ENCODE data around the gene FER.
"Not testable (repeated sequence)": the region's sequence is repeated elsewhere in the genome, so short reads cannot be mapped to it uniquely, and the experiment has no call there.

The FER gene

GRCh38 chr5:108966910-108967309, 219.2 kb downstream of the FER start:
- H3K27ac ChIP-seq = no peak overlapping the region
- no peak for TF ChIP-seq ZFX (IDR thresholded peaks at IDR 0.05)
- TF ChIP-seq, protein P1, sequence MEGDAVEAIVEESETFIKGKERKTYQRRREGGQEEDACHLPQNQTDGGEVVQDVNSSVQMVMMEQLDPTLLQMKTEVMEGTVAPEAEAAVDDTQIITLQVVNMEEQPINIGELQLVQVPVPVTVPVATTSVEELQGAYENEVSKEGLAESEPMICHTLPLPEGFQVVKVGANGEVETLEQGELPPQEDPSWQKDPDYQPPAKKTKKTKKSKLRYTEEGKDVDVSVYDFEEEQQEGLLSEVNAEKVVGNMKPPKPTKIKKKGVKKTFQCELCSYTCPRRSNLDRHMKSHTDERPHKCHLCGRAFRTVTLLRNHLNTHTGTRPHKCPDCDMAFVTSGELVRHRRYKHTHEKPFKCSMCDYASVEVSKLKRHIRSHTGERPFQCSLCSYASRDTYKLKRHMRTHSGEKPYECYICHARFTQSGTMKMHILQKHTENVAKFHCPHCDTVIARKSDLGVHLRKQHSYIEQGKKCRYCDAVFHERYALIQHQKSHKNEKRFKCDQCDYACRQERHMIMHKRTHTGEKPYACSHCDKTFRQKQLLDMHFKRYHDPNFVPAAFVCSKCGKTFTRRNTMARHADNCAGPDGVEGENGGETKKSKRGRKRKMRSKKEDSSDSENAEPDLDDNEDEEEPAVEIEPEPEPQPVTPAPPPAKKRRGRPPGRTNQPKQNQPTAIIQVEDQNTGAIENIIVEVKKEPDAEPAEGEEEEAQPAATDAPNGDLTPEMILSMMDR (conservative IDR thresholded peaks at IDR 0.05) = no peak

- H3K27ac ChIP-seq = no peak overlapping the region
- TF ChIP-seq ZFX (IDR thresholded peaks at IDR 0.05) = no peak
- TF ChIP-seq, protein P1 (conservative IDR thresholded peaks at IDR 0.05) = no peak
Measured at GRCh38 chr5:108974594-108974993, 226.9 kb downstream of the FER start.

DNA sequence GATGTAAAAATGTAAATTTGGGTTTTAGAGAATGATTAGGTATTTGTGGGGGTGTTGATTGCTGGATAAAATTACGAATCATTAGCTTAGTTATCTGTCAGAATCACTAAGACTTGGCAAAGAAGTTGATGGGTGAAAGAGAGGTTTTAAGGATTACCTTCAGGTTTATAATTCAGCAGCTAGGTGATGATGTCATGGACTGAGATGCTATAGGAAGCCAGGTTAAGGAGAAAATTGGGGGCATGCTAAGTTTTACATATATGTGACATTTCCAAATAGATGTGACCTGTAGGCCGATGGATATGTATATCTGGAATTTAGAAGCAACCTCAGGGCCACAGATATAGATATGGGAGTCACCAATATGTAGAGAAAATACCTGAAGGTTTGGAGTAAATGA, 228.0 kb downstream of the FER start:
- no peak overlapping the region for H3K27ac ChIP-seq
- TF ChIP-seq ZFX (IDR thresholded peaks at IDR 0.05) = no peak
- TF ChIP-seq, protein P1 (conservative IDR thresholded peaks at IDR 0.05) = no peak

DNA sequence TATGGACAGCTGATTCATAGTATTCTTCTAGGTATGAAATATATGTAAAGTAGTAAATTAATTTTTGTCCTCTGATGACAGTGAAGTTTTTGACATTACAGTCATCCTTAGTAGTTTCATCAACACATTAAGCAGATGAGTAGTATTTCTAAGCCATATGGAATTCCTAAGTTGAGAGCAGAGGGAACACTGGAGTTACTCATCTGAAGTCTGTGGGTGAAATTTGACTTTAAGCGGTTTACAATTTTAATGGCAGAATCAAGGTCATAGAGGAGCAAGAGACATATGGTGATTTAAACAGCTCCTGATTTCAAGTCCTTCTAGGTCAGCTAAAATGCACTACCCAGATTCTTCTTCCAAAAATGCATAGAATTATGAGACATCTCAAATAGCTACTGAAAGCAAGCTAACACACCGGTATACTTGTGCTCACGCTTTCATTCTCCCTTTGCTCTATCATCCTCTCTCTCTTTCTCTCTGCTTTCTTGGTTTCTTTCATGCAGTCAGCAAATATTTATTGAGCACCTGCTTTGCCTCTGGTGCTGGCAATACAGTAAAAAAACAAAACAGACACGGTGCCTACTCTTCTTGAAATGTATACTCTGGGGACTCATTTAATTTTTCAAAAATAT, 235.9 kb downstream of the FER start:
- no peak overlapping the region for H3K27ac ChIP-seq
- TF ChIP-seq, protein P1 (conservative IDR thresholded peaks at IDR 0.05) = no peak
- TF ChIP-seq ZFX (IDR thresholded peaks at IDR 0.05) = no peak

DNA sequence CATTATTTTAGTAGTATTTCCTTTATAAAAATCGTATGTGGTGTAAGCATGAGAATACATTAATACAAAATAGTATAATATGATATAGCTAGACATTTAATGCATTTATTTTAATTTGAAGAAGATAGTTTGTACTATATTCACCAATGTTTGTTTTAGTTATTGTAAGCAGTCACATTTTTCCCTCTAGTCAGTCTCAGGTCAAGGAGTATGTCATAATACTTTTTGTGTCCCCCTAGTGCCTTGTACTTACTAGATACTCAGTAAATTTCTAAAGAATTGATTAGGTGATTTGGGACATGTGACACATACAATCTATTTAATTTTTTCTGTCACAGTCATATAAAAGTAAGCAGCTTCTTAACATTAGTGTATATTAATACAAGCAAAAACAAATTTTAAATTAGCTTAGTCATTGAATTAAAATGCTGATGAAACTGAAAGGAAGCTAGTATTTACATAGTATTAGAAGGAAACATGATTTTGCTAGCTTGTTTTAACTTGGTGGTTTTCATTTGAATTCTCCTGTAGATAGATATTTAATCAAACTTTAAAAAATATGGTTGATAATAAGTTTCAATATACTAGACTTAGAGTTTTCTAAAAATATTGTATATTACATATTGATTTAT, 242.2 kb downstream of the FER start:
- TF ChIP-seq, protein P1 (conservative IDR thresholded peaks at IDR 0.05) = no peak
- no peak for TF ChIP-seq ZFX (IDR thresholded peaks at IDR 0.05)
- no peak overlapping the region for H3K27ac ChIP-seq

DNA sequence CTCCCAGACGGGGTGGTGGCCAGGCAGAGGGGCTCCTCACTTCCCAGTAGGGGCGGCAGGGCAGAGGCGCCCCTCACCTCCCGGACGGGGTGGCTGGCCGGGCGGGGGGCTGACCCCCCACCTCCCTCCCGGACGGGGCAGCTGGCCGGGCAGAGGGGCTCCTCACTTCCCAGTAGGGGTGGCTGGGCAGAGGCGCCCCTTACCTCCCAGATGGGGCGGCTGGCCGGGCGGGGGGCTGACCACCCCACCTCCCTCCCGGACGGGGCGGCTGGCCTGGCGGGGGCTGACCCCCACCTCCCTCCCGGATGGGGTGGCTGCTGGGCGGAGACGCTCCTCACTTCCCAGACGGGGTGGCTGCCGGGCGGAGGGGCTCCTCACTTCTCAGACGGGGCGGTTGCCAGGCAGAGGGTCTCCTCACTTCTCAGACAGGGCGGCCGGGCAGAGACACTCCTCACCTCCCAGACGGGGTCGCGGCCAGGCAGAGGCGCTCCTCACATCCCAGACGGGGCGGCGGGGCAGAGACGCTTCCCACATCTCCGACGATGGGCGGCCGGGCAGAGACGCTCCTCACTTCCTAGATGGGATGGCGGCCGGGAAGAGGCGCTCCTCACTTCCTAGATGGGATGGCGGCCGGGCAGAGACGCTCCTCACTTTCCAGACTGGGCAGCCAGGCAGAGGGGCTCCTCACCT, 244.8 kb downstream of the FER start:
- not testable (repeated sequence) for H3K27ac ChIP-seq

DNA sequence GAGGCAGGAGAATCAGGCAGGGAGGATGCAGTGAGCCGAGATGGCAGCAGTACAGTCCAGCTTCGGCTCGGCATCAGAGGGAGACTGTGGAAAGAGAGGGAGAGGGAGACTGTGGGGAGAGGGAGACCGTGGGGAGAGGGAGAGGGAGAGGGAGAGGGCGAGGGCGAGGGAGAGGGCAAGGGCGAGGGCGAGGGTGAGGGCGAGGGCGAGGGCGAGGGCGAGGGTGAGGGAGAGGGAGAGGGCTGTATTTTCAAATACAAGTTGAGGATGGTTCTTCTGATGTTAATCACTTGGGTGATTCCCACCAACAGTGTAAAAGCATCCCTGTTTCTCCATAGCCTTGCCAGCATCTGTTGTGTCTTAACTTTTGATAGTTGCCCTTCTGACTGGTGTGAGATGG, 245.7 kb downstream of the FER start:
- H3K27ac ChIP-seq = not testable (repeated sequence)

GRCh38 chr5:108997720-108998119, 250.0 kb downstream of the FER start:
- TF ChIP-seq ZFX (IDR thresholded peaks at IDR 0.05) = no peak
- TF ChIP-seq, protein P1 (conservative IDR thresholded peaks at IDR 0.05) = no peak
- H3K27ac ChIP-seq = no peak overlapping the region
